ENCODE measurements around the gene AP2B1.

DNA sequence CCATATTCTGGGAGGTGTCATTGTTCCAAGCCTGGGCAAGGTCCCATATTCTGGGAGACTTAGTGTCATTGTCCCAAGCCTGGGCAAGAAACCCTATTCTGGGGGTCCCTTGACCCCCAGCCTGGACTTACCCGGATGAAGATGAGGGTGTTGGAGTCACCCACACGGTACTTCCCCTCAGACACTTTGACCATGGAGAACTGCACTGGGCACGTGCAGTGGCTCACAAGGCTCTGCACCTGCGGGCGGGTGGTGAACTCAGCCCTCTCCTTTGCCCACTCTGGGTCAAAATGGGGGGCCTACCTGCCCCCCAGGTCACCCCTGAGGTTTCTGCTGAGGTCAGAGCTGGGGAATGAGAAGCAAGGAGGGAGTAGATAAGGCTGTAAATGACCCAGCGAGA is 161.9 kb downstream of the AP2B1 start:
- TF ChIP-seq EZH2 (IDR thresholded peaks at IDR 0.05; ENCODE audit: low read length, unreplicated experiment), result no peak
- TF ChIP-seq, protein P1, sequence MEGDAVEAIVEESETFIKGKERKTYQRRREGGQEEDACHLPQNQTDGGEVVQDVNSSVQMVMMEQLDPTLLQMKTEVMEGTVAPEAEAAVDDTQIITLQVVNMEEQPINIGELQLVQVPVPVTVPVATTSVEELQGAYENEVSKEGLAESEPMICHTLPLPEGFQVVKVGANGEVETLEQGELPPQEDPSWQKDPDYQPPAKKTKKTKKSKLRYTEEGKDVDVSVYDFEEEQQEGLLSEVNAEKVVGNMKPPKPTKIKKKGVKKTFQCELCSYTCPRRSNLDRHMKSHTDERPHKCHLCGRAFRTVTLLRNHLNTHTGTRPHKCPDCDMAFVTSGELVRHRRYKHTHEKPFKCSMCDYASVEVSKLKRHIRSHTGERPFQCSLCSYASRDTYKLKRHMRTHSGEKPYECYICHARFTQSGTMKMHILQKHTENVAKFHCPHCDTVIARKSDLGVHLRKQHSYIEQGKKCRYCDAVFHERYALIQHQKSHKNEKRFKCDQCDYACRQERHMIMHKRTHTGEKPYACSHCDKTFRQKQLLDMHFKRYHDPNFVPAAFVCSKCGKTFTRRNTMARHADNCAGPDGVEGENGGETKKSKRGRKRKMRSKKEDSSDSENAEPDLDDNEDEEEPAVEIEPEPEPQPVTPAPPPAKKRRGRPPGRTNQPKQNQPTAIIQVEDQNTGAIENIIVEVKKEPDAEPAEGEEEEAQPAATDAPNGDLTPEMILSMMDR (conservative IDR thresholded peaks at IDR 0.05; ENCODE audit: low read depth, low read length), result no peak
- TF ChIP-seq EZH2phosphoT487 (IDR thresholded peaks at IDR 0.05; ENCODE audit: borderline replicate concordance, low read length), result no peak

All from PC-3 (cell line).